Omental fat pad (tissue), 4 donors: Measurements from ENCODE around the gene HIP1R. TPM values are rescaled to one million over a fixed set of nuclear protein-coding genes. Genes with fewer than 3 reads are reported as not detected.
"Not testable (repeated sequence)": the region's sequence is repeated elsewhere in the genome, so short reads cannot be mapped to it uniquely, and the experiment has no call there.

Source experiments
- ATAC-seq: fragments of 150-250 bp; one replicate; pipeline ENCODE4 v1.9.1; 2016; ENCODE audit warnings: mild to moderate bottlenecking, moderate library complexity; ENCODE audit not compliant: low FRiP score
- DNase-seq: peaks from one replicate; pipeline ENCODE4 v3.0.0-alpha.2; 2019; ENCODE audit warnings: low spot score
- total RNA-seq, 4 donors: library from RNA; depleted of rRNA; stranded (reverse); fragments of >200 nt; gene quantifications; one replicate each; pipeline ENCODE4 v1.1.0, GENCODE V29; 2016
- TF ChIP-seq, protein P1 (sequence below), 3 donors: fragments of 450-650 bp; IDR thresholded peaks; one replicate each; pipeline ENCODE4 v1.5.1; 2016 to 2017; ENCODE audit warnings: antibody characterized with exemption in 3 of 3, mild to moderate bottlenecking in 3 of 3, moderate library complexity in 2 of 3

Gene HIP1R
- total RNA-seq, 4 donors from 2014 or later, result 11.4 to 65.6 (median 22.2) TPM

DNA sequence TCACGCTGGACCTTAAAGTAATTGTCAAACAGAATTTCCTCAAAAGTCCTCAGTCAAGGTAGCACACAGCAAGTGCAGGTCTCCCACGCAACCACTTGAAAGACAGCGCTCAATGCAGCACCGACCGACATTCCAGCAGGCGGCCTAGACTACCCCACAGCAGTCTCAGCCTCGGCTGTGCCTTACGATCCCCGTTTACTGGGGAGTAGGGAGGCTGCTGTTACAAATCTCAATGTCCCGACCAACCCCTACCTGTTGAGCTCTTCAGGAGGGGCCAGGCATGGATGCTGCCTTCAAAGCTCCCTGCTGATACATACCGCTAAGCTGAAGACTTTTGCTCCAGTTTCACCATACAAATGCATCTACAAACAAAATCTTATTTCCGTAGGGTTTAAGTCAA is 38.8 kb downstream of the HIP1R start:
- ATAC-seq (no peak), DNase-seq (no peak)
- TF ChIP-seq, protein P1, sequence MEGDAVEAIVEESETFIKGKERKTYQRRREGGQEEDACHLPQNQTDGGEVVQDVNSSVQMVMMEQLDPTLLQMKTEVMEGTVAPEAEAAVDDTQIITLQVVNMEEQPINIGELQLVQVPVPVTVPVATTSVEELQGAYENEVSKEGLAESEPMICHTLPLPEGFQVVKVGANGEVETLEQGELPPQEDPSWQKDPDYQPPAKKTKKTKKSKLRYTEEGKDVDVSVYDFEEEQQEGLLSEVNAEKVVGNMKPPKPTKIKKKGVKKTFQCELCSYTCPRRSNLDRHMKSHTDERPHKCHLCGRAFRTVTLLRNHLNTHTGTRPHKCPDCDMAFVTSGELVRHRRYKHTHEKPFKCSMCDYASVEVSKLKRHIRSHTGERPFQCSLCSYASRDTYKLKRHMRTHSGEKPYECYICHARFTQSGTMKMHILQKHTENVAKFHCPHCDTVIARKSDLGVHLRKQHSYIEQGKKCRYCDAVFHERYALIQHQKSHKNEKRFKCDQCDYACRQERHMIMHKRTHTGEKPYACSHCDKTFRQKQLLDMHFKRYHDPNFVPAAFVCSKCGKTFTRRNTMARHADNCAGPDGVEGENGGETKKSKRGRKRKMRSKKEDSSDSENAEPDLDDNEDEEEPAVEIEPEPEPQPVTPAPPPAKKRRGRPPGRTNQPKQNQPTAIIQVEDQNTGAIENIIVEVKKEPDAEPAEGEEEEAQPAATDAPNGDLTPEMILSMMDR (IDR thresholded peaks at IDR 0.05), result no peak

DNA sequence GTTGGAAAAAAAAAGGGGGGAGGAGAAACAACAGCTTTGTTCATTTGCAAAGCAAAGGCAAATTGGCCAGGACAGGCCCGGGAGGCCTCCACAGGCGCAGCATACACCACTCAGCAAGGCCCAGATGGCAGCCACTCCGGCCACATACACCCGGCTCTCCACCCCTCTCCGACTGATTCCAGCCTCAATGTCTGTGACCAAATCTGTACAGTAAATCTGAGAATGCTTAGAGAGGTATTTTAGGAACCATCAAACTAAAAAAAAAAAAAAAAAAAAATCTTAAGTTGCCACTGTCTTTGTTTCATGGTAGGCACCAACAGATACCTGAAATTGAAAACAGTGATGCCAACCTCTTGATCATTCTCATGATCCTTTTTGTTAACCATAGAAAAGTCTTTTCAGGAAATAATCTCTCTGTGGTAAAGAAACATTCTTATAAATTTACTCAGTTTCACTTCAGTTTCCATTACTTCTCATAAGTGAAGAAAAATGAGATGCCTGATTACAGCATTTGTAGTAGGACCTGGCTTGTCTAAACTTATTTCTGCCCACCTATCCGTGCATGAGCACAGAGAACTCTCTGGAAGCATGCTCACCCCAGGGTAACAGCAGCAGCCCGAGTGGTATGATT is 40.4 kb downstream of the HIP1R start:
- ATAC-seq (no peak), DNase-seq (no peak)
- TF ChIP-seq, protein P1 (IDR thresholded peaks at IDR 0.05), result no peak

DNA sequence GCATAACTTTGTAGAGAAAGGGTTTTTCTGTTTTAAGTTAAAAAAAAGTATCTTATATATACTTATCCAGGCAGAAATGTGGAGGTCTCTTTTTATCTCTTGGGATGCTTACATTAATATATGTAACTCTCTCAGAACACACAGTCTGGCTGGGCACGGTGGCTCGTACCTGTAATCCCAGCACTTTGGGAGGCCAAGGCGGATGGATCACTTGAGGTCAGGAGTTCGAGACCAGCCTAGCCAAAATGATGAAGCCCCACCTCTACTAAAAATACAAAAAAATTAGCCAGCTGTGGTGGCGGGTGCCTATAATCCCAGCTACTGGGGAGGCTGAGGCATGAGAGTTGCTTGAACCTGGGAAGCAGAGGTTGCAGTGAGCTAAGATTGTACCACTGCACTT is 41.0 kb downstream of the HIP1R start:
- DNase-seq, ATAC-seq: not testable (repeated sequence)

DNA sequence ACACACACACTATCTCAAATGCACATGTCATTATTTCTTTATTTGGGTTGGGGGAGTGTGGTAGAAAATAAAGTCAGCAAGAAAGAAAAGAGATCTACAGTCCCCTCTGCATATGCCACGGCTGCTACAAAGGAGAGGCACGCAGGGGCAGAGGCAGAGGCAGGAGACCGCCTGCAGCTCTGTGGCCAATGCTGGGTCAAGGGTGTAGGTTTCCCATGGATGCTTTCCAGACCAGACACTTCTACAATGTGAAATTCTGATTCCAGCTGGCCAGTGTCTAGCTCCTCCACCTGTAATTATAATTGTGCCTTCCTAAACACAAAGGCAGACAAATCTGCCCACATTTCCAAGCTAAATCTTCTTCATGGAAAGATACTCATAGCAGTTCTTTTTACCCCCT is 41.5 kb downstream of the HIP1R start:
- DNase-seq, result no peak
- no peak for ATAC-seq
- TF ChIP-seq, protein P1 (IDR thresholded peaks at IDR 0.05), result no peak

DNA sequence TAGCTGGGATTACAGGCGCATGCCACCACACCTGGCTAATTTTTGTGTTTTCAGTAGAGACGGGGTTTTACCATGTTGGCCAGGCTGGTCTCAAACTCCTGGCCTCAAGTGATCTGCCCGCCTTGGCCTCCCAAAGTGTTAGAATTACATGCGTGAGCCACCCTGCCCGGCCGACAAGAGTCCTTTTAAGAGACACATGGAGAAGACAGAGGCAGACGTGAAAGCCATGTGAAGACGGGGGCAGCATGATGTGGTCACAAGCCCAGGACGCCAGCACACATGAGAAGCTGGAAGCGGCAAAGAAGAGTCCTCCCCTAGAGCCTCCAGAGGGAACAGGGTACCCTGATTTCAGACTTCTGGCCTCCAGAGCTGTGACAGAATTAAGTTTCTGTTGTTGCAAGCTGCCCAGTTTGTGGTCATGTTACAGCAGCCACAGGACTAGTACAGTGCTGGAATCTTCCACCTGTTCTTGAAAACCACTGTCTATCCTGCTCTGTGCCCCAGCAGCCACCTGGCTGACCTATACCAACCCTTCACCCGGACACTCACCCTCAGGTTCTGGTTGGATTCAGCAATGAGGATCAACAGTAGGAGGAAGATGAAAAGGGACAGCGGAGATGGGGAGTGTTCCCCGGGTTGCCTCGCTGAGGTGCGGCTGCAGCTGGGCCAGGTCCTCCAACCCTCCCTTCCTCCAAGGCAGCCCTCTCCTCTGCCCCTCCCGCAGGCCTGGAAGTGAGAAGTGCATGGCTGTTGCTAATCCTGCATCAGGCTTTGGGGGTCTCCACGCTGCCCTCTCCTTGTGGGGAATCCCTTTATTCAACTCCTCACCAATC is 43.7 kb downstream of the HIP1R start:
- ATAC-seq (no peak), DNase-seq (no peak)
- TF ChIP-seq, protein P1 (IDR thresholded peaks at IDR 0.05), result no peak

GRCh38 chr12:122880155-122880667 is 45.0 kb downstream of the HIP1R start:
- peak; percentile 79 for ATAC-seq
- DNase-seq, result no peak

GRCh38 chr12:122880668-122881067 is 45.4 kb downstream of the HIP1R start:
- TF ChIP-seq, protein P1 (IDR thresholded peaks at IDR 0.05), result no peak
- peak; percentile 88 for ATAC-seq
- no peak for DNase-seq

More at GRCh38 chr12:122880155-122880667, 45.0 kb downstream of the HIP1R start:
- TF ChIP-seq, protein P1 (IDR thresholded peaks at IDR 0.05), result no peak
